IPS DF 19.7 (cell line): ENCODE measurements around the gene KIF5C.
"Not testable (repeated sequence)": the region's sequence is repeated elsewhere in the genome, so short reads cannot be mapped to it uniquely, and the experiment has no call there.

Experiments
- DNase-seq: peaks from one replicate; pipeline ENCODE4 v3.0.0-alpha.2; 2013; ENCODE audit warnings: low read depth, low spot score

The KIF5C gene

GRCh38 chr2:148965623-148966437, 90.8 kb downstream of the KIF5C start:
- DNase-seq = no peak

GRCh38 chr2:148966438-148966758, 91.4 kb downstream of the KIF5C start:
- no peak for DNase-seq

- no peak for DNase-seq
Measured at GRCh38 chr2:148967056-148967455, 92.0 kb downstream of the KIF5C start.

GRCh38 chr2:148967578-148967977, 92.6 kb downstream of the KIF5C start:
- no peak for DNase-seq

GRCh38 chr2:148968301-148968700, 93.3 kb downstream of the KIF5C start:
- DNase-seq = no peak

- no peak for DNase-seq
Measured at GRCh38 chr2:148968776-148969319, 93.8 kb downstream of the KIF5C start.

- no peak for DNase-seq
Measured at GRCh38 chr2:148969659-148970061, 94.6 kb downstream of the KIF5C start.

- DNase-seq = no peak
Measured at GRCh38 chr2:148970385-148970784, 95.4 kb downstream of the KIF5C start.

- DNase-seq = no peak
Measured at GRCh38 chr2:148971547-148971946, 96.5 kb downstream of the KIF5C start.

- DNase-seq = no peak
Measured at GRCh38 chr2:148974095-148974494, 99.1 kb downstream of the KIF5C start.

- no peak for DNase-seq
Measured at GRCh38 chr2:148978026-148978685, 103.1 kb downstream of the KIF5C start.

- no peak for DNase-seq
Measured at GRCh38 chr2:148978706-148979105, 103.7 kb downstream of the KIF5C start.

- DNase-seq = no peak
Measured at GRCh38 chr2:148979164-148979918, 104.3 kb downstream of the KIF5C start.

GRCh38 chr2:148979919-148980277, 104.9 kb downstream of the KIF5C start:
- DNase-seq = no peak

- not testable (repeated sequence) for DNase-seq
Measured at GRCh38 chr2:148980496-148980895, 105.5 kb downstream of the KIF5C start.

- DNase-seq = no peak
Measured at GRCh38 chr2:148981324-148981723, 106.3 kb downstream of the KIF5C start.

- DNase-seq = no peak
Measured at GRCh38 chr2:148981781-148982180, 106.8 kb downstream of the KIF5C start.

GRCh38 chr2:148982282-148982681, 107.3 kb downstream of the KIF5C start:
- DNase-seq = no peak

GRCh38 chr2:148983896-148984295, 108.9 kb downstream of the KIF5C start:
- DNase-seq = no peak

- DNase-seq = no peak
Measured at GRCh38 chr2:148984449-148984848, 109.4 kb downstream of the KIF5C start.

GRCh38 chr2:148987286-148987685, 112.3 kb downstream of the KIF5C start:
- DNase-seq = no peak

GRCh38 chr2:148988337-148988736, 113.3 kb downstream of the KIF5C start:
- DNase-seq = no peak
